Activated CD8-positive, alpha-beta memory T cell treated with anti-CD3 and anti-CD28 coated beads, Interleukin-2, amount 10 ng/mL, durations not matched to agents 7 days and 5 days (primary cell): Measurements from ENCODE around the gene STMP1. TPM values are rescaled to one million over a fixed set of nuclear protein-coding genes. Genes with fewer than 3 reads are reported as not detected.
"Not testable (repeated sequence)": the region's sequence is repeated elsewhere in the genome, so short reads cannot be mapped to it uniquely, and the experiment has no call there.

Experiments
- ATAC-seq: fragments of 150-1000 bp; cut with Tn5 transposase; one replicate; pipeline ENCODE4 v1.10.0; 2021; ENCODE audit warnings: moderate library complexity
- CTCF ChIA-PET: fragments of 350-600 bp; sonication (Branson Sonifier 250); formaldehyde crosslinking; loops from one replicate; lab custom pipeline; 2021; ENCODE audit warnings: antibody characterized with exemption; lab: Charles Lee
- DNase-seq: peaks from one replicate; pipeline ENCODE4 v3.0.0-alpha.2; 2020
- H3K27ac Mint-ChIP-seq: one replicate; pipeline ENCODE4 v1.8.0; 2021; ENCODE audit warnings: mild to moderate bottlenecking, mixed read lengths
- H3K27me3 Mint-ChIP-seq: one replicate; pipeline ENCODE4 v1.8.0; 2021; ENCODE audit warnings: mixed read lengths
- H3K36me3 Mint-ChIP-seq: one replicate; pipeline ENCODE4 v1.8.0; 2021; ENCODE audit warnings: mild to moderate bottlenecking, mixed read lengths
- H3K4me1 Mint-ChIP-seq: one replicate; pipeline ENCODE4 v1.8.0; 2021; ENCODE audit warnings: mixed read lengths
- H3K4me3 Mint-ChIP-seq: one replicate; pipeline ENCODE4 v1.8.0; 2021; ENCODE audit warnings: mild to moderate bottlenecking, moderate library complexity, mixed read lengths
- H3K9me3 Mint-ChIP-seq: one replicate; pipeline ENCODE4 v1.8.0; 2022; ENCODE audit warnings: low read depth, mixed read lengths
- total RNA-seq, 2 experiments: library from RNA; stranded (reverse); gene quantifications; one replicate each; pipeline ENCODE4 v1.2.3, GENCODE V29; 2021

STMP1 gene
- 10 to 100 TPM; 14.4 to 17.5 TPM for total RNA-seq

DNA sequence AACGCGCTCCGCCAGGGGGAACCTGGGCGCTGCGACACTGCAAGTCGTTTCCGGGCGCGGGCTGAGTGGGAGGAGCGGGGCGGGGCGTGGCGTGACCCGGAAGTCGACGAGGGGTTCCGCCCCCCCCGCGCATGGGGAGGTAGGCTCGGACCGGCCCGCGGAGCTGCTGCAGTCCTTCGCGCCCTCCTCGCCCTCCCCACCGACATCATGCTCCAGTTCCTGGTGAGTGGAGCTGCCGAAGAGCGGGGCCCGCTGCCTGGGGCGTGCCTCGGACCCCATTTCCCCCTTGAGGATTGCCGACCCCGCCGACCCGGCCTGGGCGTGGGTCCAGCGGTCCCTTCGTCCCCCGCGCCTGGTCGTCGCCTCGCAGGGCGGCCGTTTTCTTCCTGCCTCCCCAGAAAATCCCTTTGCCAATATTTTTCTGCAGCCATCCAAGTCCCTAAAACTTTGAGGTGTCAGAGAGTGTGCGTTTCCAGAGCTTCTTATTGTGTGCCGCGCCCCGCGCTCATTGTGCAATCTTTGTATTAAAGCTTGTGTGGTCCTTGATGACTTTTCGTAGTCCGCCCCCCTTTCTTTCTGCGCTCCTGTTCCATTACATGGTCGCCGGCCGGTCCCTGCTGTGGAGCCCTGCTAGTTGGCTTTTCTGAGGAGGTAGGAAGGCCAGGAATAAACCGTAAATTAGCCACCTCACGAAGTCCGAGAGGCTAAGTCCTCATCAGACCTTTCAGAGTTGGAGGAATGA is at the start of gene STMP1:
Gene STMP1 (plus strand): TSS at position 142 of the 742 bp plus-strand sequence.
- H3K36me3 Mint-ChIP-seq, result peaks cover 10% of the 10 kb centered on the region
- H3K27ac Mint-ChIP-seq, result peak within 1 kb of the TSS; percentile 86
- peaks cover 33% of the 10 kb centered on the region for H3K4me1 Mint-ChIP-seq
- H3K27me3 Mint-ChIP-seq, result no peaks in the 10 kb centered on the region
- DNase-seq (peak; percentile 96), ATAC-seq (peak; percentile 98)
- H3K9me3 Mint-ChIP-seq, result no peaks in the 10 kb centered on the region
- peak within 1 kb of the TSS; percentile 90 for H3K4me3 Mint-ChIP-seq
- CTCF ChIA-PET, result interaction anchor here (0.6 to 6.7 kb wide), 16 partner anchors 9 to 388 kb away, joined by 3 to 42 read pairs (median 5); partner anchors contain the start of gene NUP205

- DNase-seq (no peak), ATAC-seq (no peak)
- H3K27ac Mint-ChIP-seq, result no peak overlapping the region
- no peaks in the 10 kb centered on the region for H3K27me3 Mint-ChIP-seq
- no peaks in the 10 kb centered on the region for H3K4me1 Mint-ChIP-seq
- H3K9me3 Mint-ChIP-seq, result no peaks in the 10 kb centered on the region
- peaks cover 36% of the 10 kb centered on the region for H3K36me3 Mint-ChIP-seq
- CTCF ChIA-PET, result interaction anchor here (1.6 kb wide), 1 partner anchor 17 kb away, joined by 4 read pairs; no protein-coding TSS in a partner anchor
- H3K4me3 Mint-ChIP-seq, result no peak overlapping the region
These were observed 46.2 kb upstream of the STMP1 start for GRCh38 chr7:135616136-135616535.

- Mint-ChIP-seq H3K36me3 (peaks cover 31% of the 10 kb centered on the region), H3K4me1 (no peaks in the 10 kb centered on the region), H3K9me3 (no peaks in the 10 kb centered on the region), H3K4me3 (no peak overlapping the region), H3K27me3 (no peaks in the 10 kb centered on the region), H3K27ac (no peak overlapping the region)
- no peak for ATAC-seq
- no peak for DNase-seq
- CTCF ChIA-PET, result no interaction called here
These were observed 44.5 kb upstream of the STMP1 start for GRCh38 chr7:135617781-135618180.

- ATAC-seq, result no peak
- CTCF ChIA-PET, result no interaction called here
- H3K9me3 Mint-ChIP-seq, result no peaks in the 10 kb centered on the region
These were observed 43.8 kb upstream of the STMP1 start for GRCh38 chr7:135618510-135618909.

GRCh38 chr7:135620447-135620846 is 41.9 kb upstream of the STMP1 start:
- DNase-seq (no peak), ATAC-seq (no peak)
- no peaks in the 10 kb centered on the region for H3K9me3 Mint-ChIP-seq
- no peaks in the 10 kb centered on the region for H3K27me3 Mint-ChIP-seq
- H3K27ac Mint-ChIP-seq, result no peak overlapping the region
- CTCF ChIA-PET, result interaction anchor here (0.7 to 1.9 kb wide), 7 partner anchors 7 to 24 kb away, joined by 3 to 5 read pairs (median 4); no protein-coding TSS in a partner anchor
- peaks cover 34% of the 10 kb centered on the region for H3K36me3 Mint-ChIP-seq
- no peaks in the 10 kb centered on the region for H3K4me1 Mint-ChIP-seq
- H3K4me3 Mint-ChIP-seq, result no peak overlapping the region

More at GRCh38 chr7:135618510-135618909, 43.8 kb upstream of the STMP1 start:
- no peaks in the 10 kb centered on the region for H3K27me3 Mint-ChIP-seq
- DNase-seq, result no peak
- peaks cover 32% of the 10 kb centered on the region for H3K36me3 Mint-ChIP-seq
- no peak overlapping the region for H3K4me3 Mint-ChIP-seq
- H3K4me1 Mint-ChIP-seq, result no peaks in the 10 kb centered on the region
- no peak overlapping the region for H3K27ac Mint-ChIP-seq

DNA sequence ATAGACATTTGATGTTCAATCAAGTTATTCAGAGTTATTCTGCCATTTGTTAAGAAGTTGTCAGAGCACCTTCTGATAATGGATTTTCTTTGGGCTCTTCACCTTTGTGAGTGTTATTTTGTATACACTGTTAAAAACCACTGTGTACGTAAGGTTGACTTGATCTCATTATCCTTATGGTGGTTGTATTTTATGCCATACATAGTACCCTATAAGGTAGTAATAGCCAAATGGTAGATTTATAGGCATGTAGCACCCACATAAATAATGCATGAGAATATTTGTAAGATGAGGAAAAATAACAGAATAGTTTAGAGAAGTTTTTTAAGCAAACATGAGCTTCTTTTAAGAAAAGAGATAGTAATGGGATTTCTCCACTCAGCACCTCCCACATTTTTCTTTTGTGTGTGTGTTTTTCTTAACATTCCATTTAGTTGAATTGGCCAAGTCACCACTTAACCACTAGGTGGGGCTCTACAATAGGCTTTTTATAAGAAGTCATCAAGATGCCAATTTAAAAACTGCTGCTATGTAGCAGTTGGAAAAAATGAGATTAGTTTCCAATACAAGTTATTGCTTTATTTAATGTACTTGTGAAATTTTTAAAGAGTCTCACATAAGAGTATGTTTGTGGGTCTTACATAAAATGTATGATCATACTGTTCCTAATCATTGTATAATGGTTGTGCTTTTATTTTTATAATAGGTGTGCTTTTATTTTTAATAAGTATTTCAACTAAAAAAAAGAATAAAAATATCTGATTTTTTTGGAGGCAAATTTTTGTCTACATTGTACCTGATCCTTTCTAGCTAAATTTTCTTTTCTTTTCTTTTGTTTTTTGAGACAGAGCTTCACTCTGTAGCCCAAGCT is 41.1 kb upstream of the STMP1 start:
- Mint-ChIP-seq H3K36me3 (peaks cover 37% of the 10 kb centered on the region), H3K9me3 (no peaks in the 10 kb centered on the region), H3K4me1 (peaks cover 1% of the 10 kb centered on the region), H3K27ac (no peak overlapping the region), H3K27me3 (no peaks in the 10 kb centered on the region), H3K4me3 (no peak overlapping the region)
- ATAC-seq (peak; percentile 23), DNase-seq (no peak)
- CTCF ChIA-PET, result interaction anchor here (0.8 to 1.9 kb wide), 9 partner anchors 9 to 216 kb away, joined by 3 to 5 read pairs (median 3); no protein-coding TSS in a partner anchor

DNA sequence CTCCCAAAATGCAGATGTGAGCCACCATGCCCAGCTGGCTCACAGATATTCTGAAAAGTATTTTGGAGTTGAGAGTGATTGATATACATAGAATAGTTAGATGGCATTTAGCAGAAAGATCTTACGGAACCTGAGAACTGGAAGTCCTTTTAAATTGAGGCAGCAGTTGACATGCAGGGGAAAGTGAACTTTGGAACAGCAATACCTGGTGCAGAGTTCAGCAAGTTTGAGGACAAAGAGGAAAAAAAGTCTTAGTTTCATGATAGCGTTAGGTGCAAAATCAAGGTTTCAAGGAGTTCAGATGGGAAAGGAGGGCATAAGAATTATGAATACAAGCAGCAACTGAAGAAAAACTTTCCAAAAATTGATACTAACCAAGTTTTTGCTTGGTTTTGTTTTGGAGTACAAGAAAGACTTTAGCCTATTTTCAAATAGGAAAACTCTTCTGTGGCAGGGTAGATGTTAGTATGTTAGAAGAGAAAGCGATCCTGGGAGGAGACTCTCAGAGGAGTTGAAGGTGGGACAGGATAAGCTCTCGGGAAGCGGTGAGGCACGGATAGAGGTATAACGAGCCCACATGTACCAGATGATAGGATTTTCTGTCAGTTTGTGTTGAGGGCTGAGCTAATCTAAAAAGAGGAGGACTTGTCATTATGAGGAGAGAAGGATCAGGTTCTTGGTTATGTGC is 28.0 kb upstream of the STMP1 start:
- no peak overlapping the region for H3K27ac Mint-ChIP-seq

DNA sequence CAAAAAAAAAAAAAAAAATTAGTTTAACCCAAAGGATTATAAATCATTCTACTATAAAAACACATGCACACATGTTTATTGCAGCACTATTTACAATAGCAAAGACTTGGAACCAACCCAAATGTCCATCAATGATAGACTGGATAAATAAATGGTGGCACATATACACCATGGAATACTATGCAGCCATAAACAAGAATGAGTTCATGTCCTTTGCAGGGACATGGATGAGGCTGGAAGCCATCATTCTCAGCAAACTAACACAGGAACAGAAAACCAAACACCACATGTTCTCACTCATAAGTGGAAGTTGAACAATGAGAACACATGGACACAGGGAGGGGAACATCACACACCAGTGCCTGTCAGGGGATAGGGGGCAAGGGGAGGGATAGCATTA is 22.6 kb upstream of the STMP1 start:
- H3K4me3 Mint-ChIP-seq, DNase-seq, H3K27ac Mint-ChIP-seq, H3K4me1 Mint-ChIP-seq, H3K9me3 Mint-ChIP-seq, H3K27me3 Mint-ChIP-seq, ATAC-seq: not testable (repeated sequence)
- H3K36me3 Mint-ChIP-seq, result peaks cover 58% of the 10 kb centered on the region
- CTCF ChIA-PET, result interaction anchor here (1.4 kb wide), 1 partner anchor 358 kb away, joined by 3 read pairs; no protein-coding TSS in a partner anchor

More for the DNA sequence above, 28.0 kb upstream of the STMP1 start:
- ATAC-seq, result no peak
- CTCF ChIA-PET, result interaction anchor here (3.9 kb wide), 1 partner anchor 11 kb away, joined by 17 read pairs; no protein-coding TSS in a partner anchor
- H3K36me3 Mint-ChIP-seq, result peaks cover 68% of the 10 kb centered on the region
- no peak overlapping the region for H3K4me3 Mint-ChIP-seq
- no peaks in the 10 kb centered on the region for H3K4me1 Mint-ChIP-seq
- no peaks in the 10 kb centered on the region for H3K27me3 Mint-ChIP-seq
- DNase-seq, result no peak
- no peaks in the 10 kb centered on the region for H3K9me3 Mint-ChIP-seq

DNA sequence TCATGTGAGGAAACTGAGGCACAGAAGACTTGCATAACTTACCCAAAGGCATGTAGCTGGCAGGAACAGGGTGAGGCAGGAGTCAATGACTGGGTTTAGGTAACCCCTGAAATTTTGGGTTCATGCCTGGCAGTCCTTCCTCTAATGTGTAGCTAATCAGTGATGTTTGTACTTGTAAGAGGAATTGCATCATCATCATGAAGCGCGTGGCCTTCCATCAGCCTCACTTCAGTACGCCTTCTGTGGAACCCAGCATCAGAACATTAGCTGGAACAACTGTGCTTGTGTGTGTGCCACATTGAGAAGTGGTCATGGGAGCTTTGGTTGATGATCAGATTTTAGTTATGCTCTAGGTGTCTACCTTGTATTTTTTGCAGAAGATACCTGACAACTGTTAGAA is 18.2 kb upstream of the STMP1 start:
- H3K27me3 Mint-ChIP-seq, result no peaks in the 10 kb centered on the region
- no peak overlapping the region for H3K4me3 Mint-ChIP-seq
- CTCF ChIA-PET, result interaction anchor here (0.9 to 3.5 kb wide), 11 partner anchors 9 to 370 kb away, joined by 3 to 41 read pairs (median 7); partner anchors contain the start of gene STMP1
- peaks cover 3% of the 10 kb centered on the region for H3K4me1 Mint-ChIP-seq
- ATAC-seq (no peak), DNase-seq (no peak)
- H3K27ac Mint-ChIP-seq, result peak overlapping the region; percentile 16
- peaks cover 47% of the 10 kb centered on the region for H3K36me3 Mint-ChIP-seq
- H3K9me3 Mint-ChIP-seq, result no peaks in the 10 kb centered on the region

GRCh38 chr7:135644729-135645128 is 17.6 kb upstream of the STMP1 start:
- Mint-ChIP-seq H3K27me3 (no peaks in the 10 kb centered on the region), H3K4me3 (no peak overlapping the region)
- CTCF ChIA-PET, result interaction anchor here (0.9 to 3.5 kb wide), 21 partner anchors 8 to 370 kb away, joined by 3 to 41 read pairs (median 4); partner anchors contain the start of gene STMP1

DNA sequence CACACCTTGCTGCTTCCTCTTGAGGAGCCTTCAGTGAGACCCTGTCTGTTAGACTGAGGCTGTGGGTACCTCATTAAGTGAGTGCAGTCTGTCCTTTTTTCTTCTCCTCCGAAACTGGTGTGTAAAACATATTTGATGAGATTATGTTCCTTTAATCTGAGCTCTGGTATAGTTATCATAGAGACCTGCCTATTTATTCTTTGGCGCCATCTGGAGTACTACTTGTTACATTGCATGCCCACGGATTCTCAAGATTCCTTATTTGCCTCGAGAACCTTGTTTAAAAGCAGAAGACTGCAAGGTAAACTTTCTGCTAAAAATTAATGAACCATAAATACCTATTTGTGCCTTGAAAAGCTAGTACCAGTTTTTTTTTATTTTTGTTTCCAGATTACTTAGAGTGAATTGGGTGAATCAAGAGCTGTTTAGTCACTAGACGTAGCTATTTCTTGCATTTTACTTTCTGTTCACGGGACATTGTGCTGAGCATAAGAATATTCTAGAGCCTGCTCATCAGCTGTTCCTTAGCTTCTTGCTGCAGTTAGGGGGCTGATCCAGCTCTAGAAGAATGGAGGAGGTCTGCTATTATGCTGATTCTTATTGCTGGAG is 16.9 kb upstream of the STMP1 start:
- no peak for DNase-seq
- Mint-ChIP-seq H3K27me3 (no peaks in the 10 kb centered on the region), H3K4me1 (peaks cover 3% of the 10 kb centered on the region), H3K4me3 (no peak overlapping the region), H3K27ac (no peak overlapping the region), H3K36me3 (peaks cover 41% of the 10 kb centered on the region), H3K9me3 (no peaks in the 10 kb centered on the region)
- CTCF ChIA-PET, result interaction anchor here (0.9 to 3.5 kb wide), 22 partner anchors 8 to 371 kb away, joined by 3 to 41 read pairs (median 6); partner anchors contain the start of gene STMP1
- peak; percentile 53 for ATAC-seq

More at GRCh38 chr7:135644729-135645128, 17.6 kb upstream of the STMP1 start:
- ATAC-seq (no peak), DNase-seq (no peak)
- Mint-ChIP-seq H3K27ac (peak overlapping the region; percentile 12), H3K9me3 (no peaks in the 10 kb centered on the region), H3K36me3 (peaks cover 46% of the 10 kb centered on the region), H3K4me1 (peaks cover 3% of the 10 kb centered on the region)

DNA sequence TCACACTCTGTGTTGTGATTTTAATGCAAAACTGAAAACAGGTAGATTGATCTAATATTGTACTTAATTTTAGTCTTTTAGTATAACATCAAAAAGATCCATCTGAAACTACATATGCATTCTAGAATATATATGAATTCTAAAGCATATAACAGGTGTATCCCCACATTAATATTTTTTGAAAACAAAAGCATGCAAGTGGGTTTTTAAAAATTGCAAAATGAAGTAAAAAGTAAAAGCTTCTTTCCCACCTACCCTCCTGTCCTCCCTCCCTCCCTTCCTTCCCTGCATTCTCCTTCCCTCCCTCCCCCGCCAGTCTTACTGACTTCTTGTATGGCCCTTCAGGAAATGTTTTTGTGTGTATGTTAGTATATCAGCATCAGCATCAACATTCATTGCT is 14.6 kb upstream of the STMP1 start:
- Mint-ChIP-seq H3K4me1 (peaks cover 3% of the 10 kb centered on the region), H3K36me3 (peaks cover 26% of the 10 kb centered on the region), H3K27ac (no peak overlapping the region), H3K27me3 (no peaks in the 10 kb centered on the region), H3K9me3 (no peaks in the 10 kb centered on the region), H3K4me3 (no peak overlapping the region)
- DNase-seq, result no peak
- CTCF ChIA-PET, result interaction anchor here (0.6 to 1.2 kb wide), 2 partner anchors 16 to 29 kb away, joined by 3 read pairs; no protein-coding TSS in a partner anchor
- no peak for ATAC-seq
